ENCODE data around the gene MRPL42. TPM values are rescaled to one million over a fixed set of nuclear protein-coding genes. Genes with fewer than 3 reads are reported as not detected.

MRPL42 gene
- total RNA-seq, 1 donor from 2014 or later: 82.1 TPM

DNA sequence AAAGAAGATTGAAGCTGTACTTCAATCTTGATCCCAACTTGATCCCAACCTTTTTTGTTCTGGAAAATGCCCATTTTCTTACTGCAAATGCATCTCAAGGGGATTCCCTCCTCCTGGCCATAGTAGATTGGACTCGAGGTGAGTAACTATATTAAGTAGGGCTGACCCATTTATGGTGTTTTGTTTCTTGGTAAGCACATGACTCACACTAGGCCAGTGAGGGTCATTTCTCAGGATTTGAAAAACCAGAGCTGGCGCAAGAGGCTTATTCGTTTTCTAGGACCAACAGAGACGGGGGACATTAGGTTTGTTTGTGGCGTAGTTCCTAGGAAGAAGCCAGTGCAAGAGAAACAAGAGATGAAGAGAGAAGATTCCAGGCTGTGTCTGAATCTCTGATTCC, 51.4 kb downstream of the MRPL42 start:
- Histone ChIP-seq H3K4me3 (ENCODE audit: low read depth, low read length) (no peak overlapping the region), H3K27me3 (ENCODE audit: control insufficient read depth, insufficient read depth, low read length) (no peaks in the 10 kb centered on the region), H3K36me3 (ENCODE audit: control insufficient read depth, insufficient read depth, low read length) (no peaks in the 10 kb centered on the region)
- TF ChIP-seq, protein P1, sequence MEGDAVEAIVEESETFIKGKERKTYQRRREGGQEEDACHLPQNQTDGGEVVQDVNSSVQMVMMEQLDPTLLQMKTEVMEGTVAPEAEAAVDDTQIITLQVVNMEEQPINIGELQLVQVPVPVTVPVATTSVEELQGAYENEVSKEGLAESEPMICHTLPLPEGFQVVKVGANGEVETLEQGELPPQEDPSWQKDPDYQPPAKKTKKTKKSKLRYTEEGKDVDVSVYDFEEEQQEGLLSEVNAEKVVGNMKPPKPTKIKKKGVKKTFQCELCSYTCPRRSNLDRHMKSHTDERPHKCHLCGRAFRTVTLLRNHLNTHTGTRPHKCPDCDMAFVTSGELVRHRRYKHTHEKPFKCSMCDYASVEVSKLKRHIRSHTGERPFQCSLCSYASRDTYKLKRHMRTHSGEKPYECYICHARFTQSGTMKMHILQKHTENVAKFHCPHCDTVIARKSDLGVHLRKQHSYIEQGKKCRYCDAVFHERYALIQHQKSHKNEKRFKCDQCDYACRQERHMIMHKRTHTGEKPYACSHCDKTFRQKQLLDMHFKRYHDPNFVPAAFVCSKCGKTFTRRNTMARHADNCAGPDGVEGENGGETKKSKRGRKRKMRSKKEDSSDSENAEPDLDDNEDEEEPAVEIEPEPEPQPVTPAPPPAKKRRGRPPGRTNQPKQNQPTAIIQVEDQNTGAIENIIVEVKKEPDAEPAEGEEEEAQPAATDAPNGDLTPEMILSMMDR (IDR thresholded peaks at IDR 0.05; ENCODE audit: insufficient read depth, low read length, severe bottlenecking): no peak
- FAIRE-seq: no peak
- DNase-seq (ENCODE audit: low read depth): peak; percentile 28

DNA sequence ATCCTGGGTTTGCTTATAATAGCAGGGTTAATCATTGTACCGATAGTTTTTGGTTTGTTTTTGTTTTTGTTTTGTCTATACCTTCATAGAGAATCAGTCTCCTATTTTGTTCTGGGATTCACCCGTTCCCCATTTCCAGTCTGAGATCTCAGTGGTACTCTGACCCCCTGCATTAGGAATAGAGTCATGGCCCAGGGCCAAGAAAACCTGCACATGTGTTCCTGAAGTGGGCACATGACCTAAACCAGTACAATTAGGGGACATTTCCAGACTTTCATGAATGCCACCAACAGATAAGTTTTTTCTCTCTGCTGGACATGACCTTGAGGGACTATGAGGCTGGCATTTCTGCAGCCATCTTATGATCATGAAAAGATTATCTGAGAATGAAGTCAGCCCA, 52.5 kb downstream of the MRPL42 start:
- H3K4me3 ChIP-seq (ENCODE audit: low read depth, low read length): no peak overlapping the region
- no peak for FAIRE-seq
- no peaks in the 10 kb centered on the region for H3K36me3 ChIP-seq (ENCODE audit: control insufficient read depth, insufficient read depth, low read length)
- TF ChIP-seq, protein P1 (IDR thresholded peaks at IDR 0.05; ENCODE audit: insufficient read depth, low read length, severe bottlenecking): no peak
- DNase-seq (ENCODE audit: low read depth): no peak
- H3K27me3 ChIP-seq (ENCODE audit: control insufficient read depth, insufficient read depth, low read length): no peaks in the 10 kb centered on the region

DNA sequence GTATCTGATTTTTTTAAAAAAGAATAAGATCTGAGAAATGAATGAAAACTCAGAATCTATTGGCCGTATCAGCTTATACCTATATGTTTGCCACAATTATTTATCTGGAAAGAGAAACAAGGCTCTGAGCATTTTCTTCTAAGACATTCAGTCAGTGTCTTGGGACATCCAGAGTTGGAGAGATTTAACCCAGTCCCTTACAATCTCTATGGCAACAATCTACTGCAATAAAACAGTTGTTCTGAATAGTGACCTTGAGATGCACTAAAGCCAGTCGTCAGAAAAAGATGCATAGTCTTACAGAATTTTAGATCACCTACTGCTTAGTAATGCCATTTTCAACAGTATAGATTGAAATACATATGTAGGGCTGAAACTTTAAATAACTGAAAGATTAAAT, 53.1 kb downstream of the MRPL42 start:
- no peak for FAIRE-seq
- H3K36me3 ChIP-seq (ENCODE audit: control insufficient read depth, insufficient read depth, low read length): no peaks in the 10 kb centered on the region
- no peak for DNase-seq (ENCODE audit: low read depth)
- TF ChIP-seq, protein P1 (IDR thresholded peaks at IDR 0.05; ENCODE audit: insufficient read depth, low read length, severe bottlenecking): no peak
- H3K27me3 ChIP-seq (ENCODE audit: control insufficient read depth, insufficient read depth, low read length): no peaks in the 10 kb centered on the region
- no peak overlapping the region for H3K4me3 ChIP-seq (ENCODE audit: low read depth, low read length)

DNA sequence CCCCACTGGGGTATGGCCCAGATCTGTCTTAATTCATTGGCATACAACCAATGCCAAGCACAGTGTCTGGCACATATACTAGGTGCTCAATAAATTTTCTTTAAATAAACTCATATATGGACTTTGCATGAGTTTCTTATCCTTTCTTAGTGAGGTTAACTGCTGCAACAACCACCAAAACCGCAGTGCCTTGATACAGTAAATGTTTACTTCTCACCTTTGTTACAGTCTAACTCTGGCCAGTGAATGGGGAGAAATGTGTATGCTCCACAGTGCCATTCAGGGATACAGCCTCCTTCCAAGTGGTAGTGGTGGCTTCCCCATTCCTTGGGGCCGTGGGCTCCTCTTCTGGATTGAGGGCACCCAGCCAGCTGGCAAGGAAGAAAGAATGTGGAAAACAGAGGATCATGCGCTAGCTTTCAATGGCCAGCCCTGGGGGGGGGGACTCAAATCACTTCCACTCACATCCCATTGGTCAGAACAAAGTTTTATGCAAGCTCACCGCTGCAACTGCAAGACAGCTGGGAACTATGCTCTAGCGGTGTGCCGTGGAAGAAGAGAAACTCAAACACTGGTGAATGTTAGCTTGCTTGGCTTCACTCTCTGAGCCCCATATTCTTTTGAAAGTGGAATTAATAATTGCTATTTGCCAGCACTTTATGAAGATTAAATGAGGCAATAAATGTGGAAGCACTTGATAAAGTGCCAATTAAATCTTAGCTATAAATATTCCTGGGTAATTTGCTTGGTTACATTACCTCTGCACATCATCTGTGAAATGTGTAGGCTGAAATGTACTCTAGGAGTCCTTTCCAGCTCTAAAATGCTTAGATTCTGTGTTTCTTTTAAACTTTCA, 54.1 kb downstream of the MRPL42 start:
- Histone ChIP-seq H3K36me3 (ENCODE audit: control insufficient read depth, insufficient read depth, low read length) (no peaks in the 10 kb centered on the region), H3K4me3 (ENCODE audit: low read depth, low read length) (no peak overlapping the region), H3K27me3 (ENCODE audit: control insufficient read depth, insufficient read depth, low read length) (no peaks in the 10 kb centered on the region)
- FAIRE-seq (no peak), DNase-seq (ENCODE audit: low read depth) (no peak)
- TF ChIP-seq, protein P1 (IDR thresholded peaks at IDR 0.05; ENCODE audit: insufficient read depth, low read length, severe bottlenecking): no peak

DNA sequence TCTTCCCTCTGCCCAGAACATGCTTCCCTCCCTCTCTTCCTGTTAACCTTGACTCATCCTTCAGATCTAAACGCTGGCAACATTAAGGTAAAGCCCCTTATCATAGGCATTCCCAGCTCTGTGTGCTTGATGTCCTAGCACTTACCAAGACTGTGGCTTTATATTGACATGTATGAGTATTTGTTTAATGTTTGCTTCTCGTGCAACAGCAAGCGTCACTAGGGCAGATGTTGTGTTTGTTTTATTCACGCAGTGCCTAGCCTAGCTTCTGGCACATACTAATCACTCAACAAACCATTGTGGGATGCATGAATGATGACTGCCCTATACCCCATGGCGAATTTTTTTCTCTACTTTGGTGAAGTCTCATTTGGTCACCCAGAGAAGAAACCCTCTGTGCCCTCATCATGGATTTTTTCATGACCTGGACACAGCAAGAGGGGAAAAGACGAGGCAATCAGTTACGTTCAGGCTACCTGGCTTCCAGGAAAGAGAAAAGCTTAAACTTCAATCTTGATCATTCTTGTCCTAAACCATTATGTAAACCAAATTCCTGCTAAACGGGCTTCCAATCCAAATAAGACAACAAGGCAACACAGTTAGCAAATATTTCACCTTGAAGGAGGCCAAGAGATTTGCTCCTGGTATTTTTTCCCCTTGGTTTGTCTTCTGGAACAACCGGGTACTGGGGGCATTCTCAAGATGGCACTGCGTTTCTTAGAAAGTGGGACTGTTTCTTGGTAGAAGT, 57.2 kb downstream of the MRPL42 start:
- H3K4me3 ChIP-seq (ENCODE audit: low read depth, low read length): no peak overlapping the region
- H3K36me3 ChIP-seq (ENCODE audit: control insufficient read depth, insufficient read depth, low read length): no peaks in the 10 kb centered on the region
- TF ChIP-seq, protein P1 (IDR thresholded peaks at IDR 0.05; ENCODE audit: insufficient read depth, low read length, severe bottlenecking): no peak
- DNase-seq (ENCODE audit: low read depth) (peak; percentile 38), FAIRE-seq (no peak)
- H3K27me3 ChIP-seq (ENCODE audit: control insufficient read depth, insufficient read depth, low read length): no peaks in the 10 kb centered on the region

Data from bronchial epithelial cell (primary cell).